A673 (cell line): Measurements from ENCODE around the gene B2M. TPM values are rescaled to one million over a fixed set of nuclear protein-coding genes. Genes with fewer than 3 reads are reported as not detected.

ENCODE experiments used
- BruUV-seq: library from RNA; stranded (reverse); fragments of 400-500 nt; replicated peaks from 2 replicates; lab custom pipeline; 2021; lab: Mats Ljungman, UMichigan
- CTCF ChIA-PET: fragments of 300-600 bp; sonication (Branson Sonifier 250); formaldehyde crosslinking; loops from one replicate; lab custom pipeline; 2022; ENCODE audit warnings: antibody characterized with exemption; lab: Charles Lee
- POLR2A ChIA-PET: fragments of 300-600 bp; sonication (Branson Sonifier 250); formaldehyde crosslinking; loops from one replicate; lab custom pipeline; 2022; ENCODE audit warnings: antibody characterized with exemption; ENCODE audit not compliant: low non-redundant PET; lab: Charles Lee
- DNase-seq: peaks from one replicate; pipeline ENCODE4 v3.0.0-alpha.2; 2015; ENCODE audit warnings: low spot score
- H3K27ac ChIP-seq: fragments of 200-600 bp; sonication (generic); 2 replicates; pipeline ENCODE4 v1.5.1; 2016; ENCODE audit warnings: mixed run types, low read depth, mild to moderate bottlenecking, mixed read lengths, antibody characterized with exemption, low read length; ENCODE audit not compliant: poor library complexity, severe bottlenecking
- H3K27me3 ChIP-seq: fragments of 200-600 bp; sonication (generic); replicated peaks from 2 replicates; pipeline ENCODE4 v1.6.1; 2017; ENCODE audit warnings: mixed run types, low read depth, mild to moderate bottlenecking, mixed read lengths, antibody characterized with exemption, low read length; ENCODE audit not compliant: insufficient read depth, poor library complexity
- H3K36me3 ChIP-seq: fragments of 200-600 bp; sonication (generic); 2 replicates; pipeline ENCODE4 v1.6.1; 2016; ENCODE audit warnings: mixed run types, mild to moderate bottlenecking, mixed read lengths, antibody characterized with exemption, low read length; ENCODE audit not compliant: insufficient read depth, poor library complexity, severe bottlenecking
- H3K4me1 ChIP-seq: fragments of 200-600 bp; sonication (generic); 2 replicates; pipeline ENCODE4 v1.6.1; 2017; ENCODE audit warnings: mixed run types, mild to moderate bottlenecking, mixed read lengths, antibody characterized with exemption, low read length; ENCODE audit not compliant: insufficient read depth, poor library complexity, severe bottlenecking
- H3K4me3 ChIP-seq: fragments of 200-600 bp; sonication (generic); 2 replicates; pipeline ENCODE4 v1.5.1; 2016; ENCODE audit warnings: low read depth, mixed run types, mild to moderate bottlenecking, mixed read lengths, low read length; ENCODE audit not compliant: poor library complexity, severe bottlenecking
- H3K9me3 ChIP-seq: fragments of 200-600 bp; sonication (generic); 2 replicates; pipeline ENCODE4 v1.6.1; 2016; ENCODE audit warnings: mixed run types, low read depth, mild to moderate bottlenecking, mixed read lengths, antibody characterized with exemption, low read length; ENCODE audit not compliant: poor library complexity, severe bottlenecking
- CTCF ChIP-seq: fragments of 300-800, 200-600 bp; sonication (generic); conservative IDR thresholded peaks from 2 replicates; pipeline ENCODE4 v1.5.1; 2017; ENCODE audit warnings: low read depth, mild to moderate bottlenecking, antibody characterized with exemption, low read length, moderate library complexity, mixed read lengths
- EZH2 ChIP-seq: fragments of 200-600 bp; sonication (generic); IDR thresholded peaks from 2 replicates; pipeline ENCODE4 v1.6.1; 2017; ENCODE audit warnings: borderline replicate concordance, low read depth, mild to moderate bottlenecking, mixed read lengths, antibody characterized with exemption, low read length; ENCODE audit not compliant: poor library complexity, severe bottlenecking
- intact Hi-C: fragments of 100-400 bp; cut with micrococcal nuclease; formaldehyde crosslinking; loops from one replicate; pipeline ENCODE4 v1.10.0; 2022; ENCODE audit not compliant: unreplicated experiment
- total RNA-seq: library from RNA; stranded (reverse); gene quantifications from 2 replicates; pipeline ENCODE4 v1.2.3, GENCODE V29; 2021

Gene B2M
- total RNA-seq, 1 experiment from 2014 or later: 1,873 TPM

GRCh38 chr15:44711743-44712345, 527 bp downstream of the B2M start:
- peak overlapping the region; percentile 88 for H3K4me3 ChIP-seq
- H3K9me3 ChIP-seq: no peaks in the 10 kb centered on the region
- ChIA-PET POLR2A (interaction anchor here (0.6 to 1.9 kb wide), 5 partner anchors 10 to 39 kb away, joined by 3 to 6 read pairs (median 4); no protein-coding TSS in a partner anchor), CTCF (interaction anchor here (1.2 to 2.4 kb wide), 2 partner anchors 14 to 48 kb away, joined by 5 to 8 read pairs; partner anchors contain the start of gene SPG11)
- no peak for TF ChIP-seq CTCF
- H3K36me3 ChIP-seq: peaks cover 29% of the 10 kb centered on the region
- intact Hi-C loops: loop anchor here (2.0 to 5.0 kb wide), 2 partner anchors 50 to 67 kb away; partner anchors contain the start of gene SPG11
- BruUV-seq: TSS peak; percentile 66
- peak; percentile 56 for DNase-seq
- peaks cover 30% of the 10 kb centered on the region for H3K4me1 ChIP-seq
- H3K27ac ChIP-seq: peak overlapping the region; percentile 94
- no peaks in the 10 kb centered on the region for H3K27me3 ChIP-seq

GRCh38 chr15:44712346-44713005, 1.2 kb downstream of the B2M start:
- intact Hi-C loops: loop anchor here (2.0 to 5.0 kb wide), 2 partner anchors 50 to 66 kb away; partner anchors contain the start of gene SPG11
- H3K4me3 ChIP-seq: peak overlapping the region; percentile 88
- peaks cover 35% of the 10 kb centered on the region for H3K36me3 ChIP-seq
- TF ChIP-seq EZH2: no peak
- no peak for TF ChIP-seq CTCF
- H3K27ac ChIP-seq: peak overlapping the region; percentile 94
- ChIA-PET POLR2A (interaction anchor here (0.6 to 1.9 kb wide), 6 partner anchors 14 to 120 kb away, joined by 3 to 6 read pairs (median 4); no protein-coding TSS in a partner anchor), CTCF (interaction anchor here (0.8 to 2.4 kb wide), 2 partner anchors 14 to 128 kb away, joined by 8 read pairs; no protein-coding TSS in a partner anchor)
- H3K9me3 ChIP-seq: no peaks in the 10 kb centered on the region
- DNase-seq: peak; percentile 89
- no TSS peak for BruUV-seq
- H3K27me3 ChIP-seq: no peaks in the 10 kb centered on the region
- peaks cover 30% of the 10 kb centered on the region for H3K4me1 ChIP-seq

- intact Hi-C loops: loop anchor here (2.0 to 5.0 kb wide), 2 partner anchors 51 to 66 kb away; partner anchors contain the start of gene SPG11
- Histone ChIP-seq H3K4me3 (peak overlapping the region; percentile 88), H3K9me3 (no peaks in the 10 kb centered on the region), H3K27me3 (no peaks in the 10 kb centered on the region), H3K27ac (peak overlapping the region; percentile 94), H3K36me3 (peaks cover 44% of the 10 kb centered on the region), H3K4me1 (peaks cover 30% of the 10 kb centered on the region)
- TF ChIP-seq EZH2 (no peak), CTCF (peak; percentile 48)
- POLR2A ChIA-PET: interaction anchor here (0.6 to 1.9 kb wide), 7 partner anchors 14 to 121 kb away, joined by 3 to 6 read pairs (median 4); no protein-coding TSS in a partner anchor
- CTCF ChIA-PET: interaction anchor here (0.5 to 2.4 kb wide), 6 partner anchors 13 to 140 kb away, joined by 4 to 11 read pairs (median 8); partner anchors contain the start of gene TRIM69
- BruUV-seq: no TSS peak
- DNase-seq: peak; percentile 69
Observed at GRCh38 chr15:44713006-44713966, 2.0 kb downstream of the B2M start.
